Measurements from ENCODE around the gene ELF5. TPM values are rescaled to one million over a fixed set of nuclear protein-coding genes. Genes with fewer than 3 reads are reported as not detected.

Gene ELF5
- total RNA-seq, 4 donors from 2014 or later = not detected

- peaks cover 0 to 18% (median 4%) of the 10 kb centered on the region in 4 donors for H3K27me3 ChIP-seq
- H3K9me3 ChIP-seq = no peaks in the 10 kb centered on the region
- no peak overlapping the region for H3K27ac ChIP-seq (replicated peaks in 1 of 4)
- H3K4me3 ChIP-seq = no peak overlapping the region
- no peak for DNase-seq (ENCODE audit: extremely low spot score)
- intact Hi-C loops (cut with DNase I) = loop anchor here (10.0 kb wide), 2 partner anchors 131 to 321 kb away; no protein-coding TSS in a partner anchor
- H3K36me3 ChIP-seq = no peaks in the 10 kb centered on the region
- no peak for TF ChIP-seq POLR2AphosphoS5 (IDR thresholded peaks at IDR 0.05)
- TF ChIP-seq, protein P1, sequence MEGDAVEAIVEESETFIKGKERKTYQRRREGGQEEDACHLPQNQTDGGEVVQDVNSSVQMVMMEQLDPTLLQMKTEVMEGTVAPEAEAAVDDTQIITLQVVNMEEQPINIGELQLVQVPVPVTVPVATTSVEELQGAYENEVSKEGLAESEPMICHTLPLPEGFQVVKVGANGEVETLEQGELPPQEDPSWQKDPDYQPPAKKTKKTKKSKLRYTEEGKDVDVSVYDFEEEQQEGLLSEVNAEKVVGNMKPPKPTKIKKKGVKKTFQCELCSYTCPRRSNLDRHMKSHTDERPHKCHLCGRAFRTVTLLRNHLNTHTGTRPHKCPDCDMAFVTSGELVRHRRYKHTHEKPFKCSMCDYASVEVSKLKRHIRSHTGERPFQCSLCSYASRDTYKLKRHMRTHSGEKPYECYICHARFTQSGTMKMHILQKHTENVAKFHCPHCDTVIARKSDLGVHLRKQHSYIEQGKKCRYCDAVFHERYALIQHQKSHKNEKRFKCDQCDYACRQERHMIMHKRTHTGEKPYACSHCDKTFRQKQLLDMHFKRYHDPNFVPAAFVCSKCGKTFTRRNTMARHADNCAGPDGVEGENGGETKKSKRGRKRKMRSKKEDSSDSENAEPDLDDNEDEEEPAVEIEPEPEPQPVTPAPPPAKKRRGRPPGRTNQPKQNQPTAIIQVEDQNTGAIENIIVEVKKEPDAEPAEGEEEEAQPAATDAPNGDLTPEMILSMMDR (IDR thresholded peaks at IDR 0.05) = no peak
- no peak for TF ChIP-seq POLR2A (IDR thresholded peaks at IDR 0.05; ENCODE audit: low read depth)
- no peak for TF ChIP-seq EP300 (IDR thresholded peaks at IDR 0.05)
- H3K4me1 ChIP-seq = no peaks in the 10 kb centered on the region
- 44% methylated on average over 25 of the region's 26 CpGs for WGBS
Observed at GRCh38 chr11:34495724-34496377, 17.7 kb downstream of the ELF5 start.

DNA sequence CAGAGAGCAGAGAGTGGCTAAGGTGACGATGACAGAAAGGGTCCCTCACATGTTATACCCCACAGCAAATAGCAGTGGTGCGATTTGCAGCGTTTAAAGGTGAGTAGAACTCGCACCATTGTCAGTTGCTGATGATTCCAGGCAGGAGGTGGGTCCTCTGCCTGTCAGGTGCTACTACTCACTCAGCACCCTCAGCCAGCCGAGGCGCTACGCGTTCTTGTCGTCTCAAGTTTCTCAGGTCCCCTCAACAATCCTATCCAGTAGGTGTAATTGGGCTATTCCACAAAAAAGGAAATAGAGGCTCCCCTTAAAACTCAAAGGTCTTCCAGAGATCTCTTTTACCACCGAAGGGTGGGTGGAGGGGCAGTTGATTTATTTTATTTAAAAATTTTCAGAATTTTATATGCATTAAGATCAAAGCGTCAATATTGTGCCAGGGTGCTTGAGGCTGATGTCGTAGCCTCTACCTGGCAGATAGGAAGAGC is 18.3 kb downstream of the ELF5 start:
- WGBS = 90% methylated on average over 12 of the region's 12 CpGs
- intact Hi-C loops (cut with DNase I) = loop anchor here (10.0 kb wide), 2 partner anchors 130 to 320 kb away; no protein-coding TSS in a partner anchor
- TF ChIP-seq, protein P1 (IDR thresholded peaks at IDR 0.05) = no peak
- TF ChIP-seq EP300 (IDR thresholded peaks at IDR 0.05) (no peak), POLR2A (IDR thresholded peaks at IDR 0.05; ENCODE audit: low read depth) (no peak), POLR2AphosphoS5 (IDR thresholded peaks at IDR 0.05) (no peak)
- Histone ChIP-seq H3K36me3 (no peaks in the 10 kb centered on the region), H3K27me3 (peaks cover 0 to 18% (median 4%) of the 10 kb centered on the region in 4 donors), H3K4me3 (no peak overlapping the region), H3K27ac (replicated peaks in 1 of 4) (no peak overlapping the region), H3K4me1 (no peaks in the 10 kb centered on the region), H3K9me3 (no peaks in the 10 kb centered on the region)
- DNase-seq (ENCODE audit: extremely low spot score) = no peak

DNA sequence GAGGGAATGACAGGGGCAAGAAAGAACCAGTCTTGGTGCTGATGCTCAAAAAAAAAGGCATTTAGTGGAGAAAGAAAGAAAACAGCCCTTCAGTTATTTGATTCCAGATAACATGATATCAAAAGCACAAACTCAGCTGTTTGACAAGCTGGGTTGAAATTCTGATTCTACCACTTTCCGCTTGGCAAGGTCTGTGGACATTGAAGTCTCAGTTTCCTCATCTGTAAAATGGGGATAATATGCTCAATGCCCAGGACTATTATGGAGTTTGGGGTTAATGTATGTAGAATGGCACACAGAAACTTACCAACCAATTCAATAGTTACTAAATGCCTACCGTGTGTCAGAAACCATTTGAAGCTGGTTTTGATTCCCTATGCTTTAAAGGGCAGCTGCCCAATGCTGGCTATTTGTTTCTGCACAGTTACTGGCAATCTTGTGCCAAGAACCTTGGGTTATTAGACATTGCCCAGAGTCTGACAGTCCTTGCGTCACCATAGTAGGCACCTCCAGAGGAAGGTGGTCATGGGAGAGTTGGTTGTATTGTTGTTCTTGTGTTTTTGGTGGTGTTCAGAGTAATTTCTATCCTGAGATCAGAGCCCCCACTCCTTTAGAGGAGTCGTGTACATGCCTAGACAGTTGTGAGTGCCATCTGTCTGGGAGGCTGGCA is 19.5 kb downstream of the ELF5 start:
- Histone ChIP-seq H3K4me3 (no peak overlapping the region), H3K27me3 (peaks cover 0 to 18% (median 4%) of the 10 kb centered on the region in 4 donors), H3K27ac (replicated peaks in 1 of 4) (no peak overlapping the region), H3K36me3 (no peaks in the 10 kb centered on the region), H3K9me3 (no peaks in the 10 kb centered on the region), H3K4me1 (no peaks in the 10 kb centered on the region)
- intact Hi-C loops (cut with DNase I) = loop anchor here (10.0 kb wide), 2 partner anchors 129 to 319 kb away; no protein-coding TSS in a partner anchor
- 84% methylated on average over 4 of the region's 4 CpGs for WGBS
- no peak for TF ChIP-seq POLR2A (IDR thresholded peaks at IDR 0.05; ENCODE audit: low read depth)
- TF ChIP-seq EP300 (IDR thresholded peaks at IDR 0.05) = no peak
- DNase-seq (ENCODE audit: extremely low spot score) = no peak

GRCh38 chr11:34493468-34493867 is 20.1 kb downstream of the ELF5 start:
- H3K27ac ChIP-seq (replicated peaks in 1 of 4) = no peak overlapping the region
- H3K9me3 ChIP-seq = no peaks in the 10 kb centered on the region
- H3K4me1 ChIP-seq = no peaks in the 10 kb centered on the region
- intact Hi-C loops (cut with DNase I) = loop anchor here (10.0 kb wide), 2 partner anchors 129 to 319 kb away; no protein-coding TSS in a partner anchor
- peaks cover 0 to 12% (median 4%) of the 10 kb centered on the region in 4 donors for H3K27me3 ChIP-seq
- WGBS = 81% methylated on average over 8 of the region's 8 CpGs
- no peaks in the 10 kb centered on the region for H3K36me3 ChIP-seq
- DNase-seq (ENCODE audit: extremely low spot score) = no peak
- no peak for TF ChIP-seq POLR2A (IDR thresholded peaks at IDR 0.05; ENCODE audit: low read depth)
- TF ChIP-seq POLR2AphosphoS5 (IDR thresholded peaks at IDR 0.05) = no peak
- TF ChIP-seq, protein P1 (IDR thresholded peaks at IDR 0.05) = no peak
- TF ChIP-seq EP300 (IDR thresholded peaks at IDR 0.05) = no peak
- no peak overlapping the region for H3K4me3 ChIP-seq

DNA sequence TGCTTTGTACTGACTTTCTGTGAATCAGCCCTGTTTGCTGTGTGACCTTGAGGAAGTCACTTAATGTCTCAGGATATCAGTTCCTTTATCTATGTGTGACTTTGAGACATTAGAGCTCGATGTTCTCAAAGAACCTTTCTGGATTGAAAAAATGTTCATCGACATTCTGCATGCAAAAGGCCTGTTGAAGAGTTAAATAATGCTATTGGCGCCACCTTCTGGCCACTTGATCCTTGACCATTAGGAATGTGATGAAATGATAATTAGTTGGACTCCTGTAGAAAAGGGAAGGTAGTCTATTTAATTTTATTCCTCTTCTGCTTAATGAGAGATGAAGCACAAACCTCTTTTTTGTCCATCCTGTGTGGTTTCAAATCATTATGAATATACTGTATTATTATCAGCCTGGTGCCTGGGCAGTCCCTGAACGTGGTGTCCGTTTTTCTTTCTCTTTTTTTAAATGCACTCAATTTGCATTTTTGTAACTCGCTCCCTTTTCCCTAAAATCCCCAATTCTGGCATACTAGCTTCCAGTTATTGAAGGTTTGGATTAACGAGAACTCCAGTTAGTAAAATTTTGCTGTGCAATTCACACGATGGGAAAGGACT is 20.7 kb downstream of the ELF5 start:
- intact Hi-C loops (cut with DNase I) = loop anchor here (10.0 kb wide), 2 partner anchors 128 to 318 kb away; no protein-coding TSS in a partner anchor
- H3K36me3 ChIP-seq = no peaks in the 10 kb centered on the region
- 50% methylated on average over 8 of the region's 8 CpGs for WGBS
- H3K27ac ChIP-seq (replicated peaks in 1 of 4) = no peak overlapping the region
- no peaks in the 10 kb centered on the region for H3K4me1 ChIP-seq
- H3K27me3 ChIP-seq = peaks cover 0 to 12% (median 4%) of the 10 kb centered on the region in 4 donors
- DNase-seq (ENCODE audit: extremely low spot score) = no peak
- no peak overlapping the region for H3K4me3 ChIP-seq
- TF ChIP-seq, protein P1 (IDR thresholded peaks at IDR 0.05) = peak; percentile 44 to 66 (median 64)
- TF ChIP-seq POLR2A (IDR thresholded peaks at IDR 0.05; ENCODE audit: low read depth) = no peak
- H3K9me3 ChIP-seq = no peaks in the 10 kb centered on the region
